AG04449 (cell line): ENCODE results near the gene ERGIC2.

ENCODE experiments used
- CTCF ChIA-PET: fragments of 350-600 bp; formaldehyde crosslinking; extraction: SDS; loops from one replicate; lab custom pipeline; 2021; ENCODE audit warnings: antibody characterized with exemption; lab: Yijun Ruan, JAX
- POLR2A ChIA-PET: fragments of 400-600, 350-600 bp; formaldehyde crosslinking; extraction: SDS; loops from one replicate; lab custom pipeline; 2020; ENCODE audit warnings: antibody characterized with exemption, inconsistent platforms; lab: Yijun Ruan, JAX
- DNase-seq: peaks from one replicate; pipeline ENCODE4 v3.0.0-alpha.2; 2010; ENCODE audit warnings: low read depth, low spot score
- H3K4me3 ChIP-seq: 2 replicates; pipeline ENCODE4 v1.5.1; 2011; ENCODE audit warnings: low read depth, mild to moderate bottlenecking, control low read depth, low read length
- TF ChIP-seq, protein P1 (sequence below): IDR thresholded peaks from one replicate; pipeline ENCODE4 v1.5.1; 2011; ENCODE audit warnings: mild to moderate bottlenecking, moderate library complexity, low read length, control low read depth, inconsistent platforms; ENCODE audit not compliant: insufficient read depth; ENCODE audit errors: missing control alignments

ERGIC2 gene, protein sequence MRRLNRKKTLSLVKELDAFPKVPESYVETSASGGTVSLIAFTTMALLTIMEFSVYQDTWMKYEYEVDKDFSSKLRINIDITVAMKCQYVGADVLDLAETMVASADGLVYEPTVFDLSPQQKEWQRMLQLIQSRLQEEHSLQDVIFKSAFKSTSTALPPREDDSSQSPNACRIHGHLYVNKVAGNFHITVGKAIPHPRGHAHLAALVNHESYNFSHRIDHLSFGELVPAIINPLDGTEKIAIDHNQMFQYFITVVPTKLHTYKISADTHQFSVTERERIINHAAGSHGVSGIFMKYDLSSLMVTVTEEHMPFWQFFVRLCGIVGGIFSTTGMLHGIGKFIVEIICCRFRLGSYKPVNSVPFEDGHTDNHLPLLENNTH

DNA sequence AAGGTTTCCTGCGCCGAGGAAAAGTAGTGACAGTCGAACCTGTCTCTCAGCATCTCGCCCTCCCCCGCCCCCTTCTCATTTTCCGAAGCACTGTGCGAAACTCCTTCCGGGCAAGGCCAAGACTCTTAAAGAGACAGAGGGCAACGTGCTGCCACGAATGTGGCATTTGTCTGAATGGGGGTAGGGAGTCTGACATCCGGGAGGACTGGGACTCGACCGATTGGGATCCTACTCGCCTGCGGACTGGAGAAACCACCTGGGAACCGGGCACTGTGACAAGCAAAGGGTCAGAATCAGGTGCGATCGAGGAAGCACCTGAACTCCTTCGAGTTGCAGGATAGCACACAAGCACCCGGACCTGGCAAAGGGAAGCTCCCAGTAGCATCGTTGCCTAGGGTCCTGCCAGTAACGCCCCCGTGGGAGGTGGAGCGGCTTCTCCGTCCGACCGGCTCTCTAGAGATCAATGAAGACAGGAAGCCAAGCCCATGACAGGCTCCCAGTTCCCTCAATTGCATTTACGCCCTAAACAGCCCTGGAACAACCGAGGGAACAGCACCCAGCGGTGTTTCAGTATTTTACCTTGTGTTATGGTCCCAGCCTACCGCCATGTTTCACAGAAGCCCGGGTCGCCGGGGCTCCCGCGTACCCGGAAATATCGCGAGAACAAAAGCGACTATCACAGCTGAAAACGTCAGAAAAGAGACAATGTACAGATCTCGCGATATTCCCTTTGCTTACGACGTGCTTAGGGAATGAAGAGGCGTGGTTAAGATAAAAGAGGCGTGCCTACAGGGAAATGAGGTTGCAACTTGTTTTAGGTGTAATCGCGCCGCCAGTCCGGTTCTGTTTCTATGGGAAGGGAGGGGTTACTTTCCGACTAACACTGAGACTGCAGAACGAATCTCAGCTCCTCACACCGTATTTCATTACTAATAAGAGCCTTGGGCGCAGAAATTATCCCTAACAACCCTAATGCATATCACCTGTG lies at the start of gene ERGIC2:
ERGIC2 (minus strand) TSS at position 637 of the 988 bp plus-strand sequence. CDS start 9,539 bp downstream, outside the sequence.
- CTCF ChIA-PET = interaction anchor here (0.6 kb wide), 1 partner anchor 307 kb away, joined by 3 read pairs; no protein-coding TSS in a partner anchor
- peak within 1 kb of the TSS; percentile 96 for H3K4me3 ChIP-seq
- peak; percentile 94 for DNase-seq
- POLR2A ChIA-PET = no interaction called here
- TF ChIP-seq, protein P1, sequence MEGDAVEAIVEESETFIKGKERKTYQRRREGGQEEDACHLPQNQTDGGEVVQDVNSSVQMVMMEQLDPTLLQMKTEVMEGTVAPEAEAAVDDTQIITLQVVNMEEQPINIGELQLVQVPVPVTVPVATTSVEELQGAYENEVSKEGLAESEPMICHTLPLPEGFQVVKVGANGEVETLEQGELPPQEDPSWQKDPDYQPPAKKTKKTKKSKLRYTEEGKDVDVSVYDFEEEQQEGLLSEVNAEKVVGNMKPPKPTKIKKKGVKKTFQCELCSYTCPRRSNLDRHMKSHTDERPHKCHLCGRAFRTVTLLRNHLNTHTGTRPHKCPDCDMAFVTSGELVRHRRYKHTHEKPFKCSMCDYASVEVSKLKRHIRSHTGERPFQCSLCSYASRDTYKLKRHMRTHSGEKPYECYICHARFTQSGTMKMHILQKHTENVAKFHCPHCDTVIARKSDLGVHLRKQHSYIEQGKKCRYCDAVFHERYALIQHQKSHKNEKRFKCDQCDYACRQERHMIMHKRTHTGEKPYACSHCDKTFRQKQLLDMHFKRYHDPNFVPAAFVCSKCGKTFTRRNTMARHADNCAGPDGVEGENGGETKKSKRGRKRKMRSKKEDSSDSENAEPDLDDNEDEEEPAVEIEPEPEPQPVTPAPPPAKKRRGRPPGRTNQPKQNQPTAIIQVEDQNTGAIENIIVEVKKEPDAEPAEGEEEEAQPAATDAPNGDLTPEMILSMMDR = no peak

GRCh38 chr12:29430716-29431044 lies 49.7 kb upstream of the ERGIC2 start:
- DNase-seq = no peak
- ChIA-PET CTCF (no interaction called here), POLR2A (no interaction called here)
- no peak overlapping the region for H3K4me3 ChIP-seq
- TF ChIP-seq, protein P1 = no peak

GRCh38 chr12:29429999-29430715 lies 49.2 kb upstream of the ERGIC2 start:
- TF ChIP-seq, protein P1 = no peak
- ChIA-PET POLR2A (no interaction called here), CTCF (no interaction called here)
- H3K4me3 ChIP-seq = no peak overlapping the region
- no peak for DNase-seq

DNA sequence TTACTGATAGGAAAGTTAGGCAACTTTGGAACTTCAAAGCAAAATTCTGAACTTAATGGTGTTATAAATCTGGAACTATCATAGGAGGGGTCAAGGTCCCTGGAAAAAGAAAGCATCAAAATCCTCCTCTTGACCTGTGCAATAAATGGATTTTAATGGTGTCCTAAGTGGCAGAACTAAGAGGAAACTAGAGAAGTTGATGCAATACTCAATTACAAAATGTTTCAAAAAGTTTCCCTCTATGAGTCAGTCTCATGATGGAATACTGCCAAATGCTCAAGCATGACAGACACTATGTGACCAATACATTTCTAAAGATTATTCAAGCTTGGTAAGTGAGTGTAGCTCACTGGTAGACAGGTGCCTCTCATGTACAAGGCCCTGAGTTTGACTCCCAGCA lies 47.7 kb upstream of the ERGIC2 start:
- TF ChIP-seq, protein P1 = no peak
- peak; percentile 17 for DNase-seq
- H3K4me3 ChIP-seq = no peak overlapping the region
- ChIA-PET POLR2A (no interaction called here), CTCF (interaction anchor here (0.9 kb wide), 1 partner anchor 35 kb away, joined by 3 read pairs; no protein-coding TSS in a partner anchor)

- TF ChIP-seq, protein P1 = no peak
- ChIA-PET CTCF (no interaction called here), POLR2A (no interaction called here)
- no peak overlapping the region for H3K4me3 ChIP-seq
- DNase-seq = no peak
These were observed 47.0 kb upstream of the ERGIC2 start for GRCh38 chr12:29427964-29428363.
